ENCODE data around the gene C19orf81.
A peak's percentile ranks its signal among the peaks of the same experiment; 100 is the strongest.

The C19orf81 gene

GRCh38 chr19:50658441-50659317 lies 9.4 kb downstream of the C19orf81 start:
- peak; percentile 36 for DNase-seq (ENCODE audit: low spot score)

GRCh38 chr19:50659318-50660087 lies 10.3 kb downstream of the C19orf81 start:
- DNase-seq (ENCODE audit: low spot score) = no peak

DNA sequence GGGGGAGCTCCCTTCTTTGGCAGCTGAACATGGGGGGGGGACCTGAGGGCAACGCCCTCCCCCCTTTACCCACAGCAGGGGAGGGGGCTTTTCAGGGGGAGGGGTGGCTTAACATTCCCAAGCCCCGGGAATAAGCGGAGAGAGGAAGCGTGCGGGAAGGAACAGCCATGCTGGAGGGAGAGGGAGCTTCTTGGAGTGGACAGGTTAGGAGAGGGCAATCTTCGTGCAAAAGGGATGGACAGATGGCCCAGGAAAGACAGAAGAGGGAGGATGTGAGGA lies 10.8 kb downstream of the C19orf81 start:
- no peak for DNase-seq (ENCODE audit: low spot score)

DNA sequence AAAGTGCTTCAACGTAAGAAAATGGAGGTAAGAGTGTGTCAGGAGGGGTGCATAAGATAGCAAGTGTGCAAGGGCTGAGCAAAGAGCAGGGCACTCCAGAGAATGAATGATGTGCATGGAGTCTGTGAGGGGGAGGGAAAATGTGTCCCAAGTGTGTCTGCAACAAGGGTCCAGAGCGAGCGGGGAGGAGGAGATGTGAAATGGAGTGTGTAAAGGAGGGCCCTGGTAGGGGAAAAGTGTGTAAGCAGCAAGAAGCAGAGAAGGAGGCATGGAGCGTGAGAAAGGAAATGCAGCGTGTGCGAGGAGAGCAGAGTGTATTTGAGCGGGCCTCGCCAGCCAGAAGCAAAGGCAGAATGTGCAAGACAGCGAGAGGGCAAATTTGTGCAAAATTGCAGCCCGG lies 11.8 kb downstream of the C19orf81 start:
- DNase-seq (ENCODE audit: low spot score) = no peak

DNA sequence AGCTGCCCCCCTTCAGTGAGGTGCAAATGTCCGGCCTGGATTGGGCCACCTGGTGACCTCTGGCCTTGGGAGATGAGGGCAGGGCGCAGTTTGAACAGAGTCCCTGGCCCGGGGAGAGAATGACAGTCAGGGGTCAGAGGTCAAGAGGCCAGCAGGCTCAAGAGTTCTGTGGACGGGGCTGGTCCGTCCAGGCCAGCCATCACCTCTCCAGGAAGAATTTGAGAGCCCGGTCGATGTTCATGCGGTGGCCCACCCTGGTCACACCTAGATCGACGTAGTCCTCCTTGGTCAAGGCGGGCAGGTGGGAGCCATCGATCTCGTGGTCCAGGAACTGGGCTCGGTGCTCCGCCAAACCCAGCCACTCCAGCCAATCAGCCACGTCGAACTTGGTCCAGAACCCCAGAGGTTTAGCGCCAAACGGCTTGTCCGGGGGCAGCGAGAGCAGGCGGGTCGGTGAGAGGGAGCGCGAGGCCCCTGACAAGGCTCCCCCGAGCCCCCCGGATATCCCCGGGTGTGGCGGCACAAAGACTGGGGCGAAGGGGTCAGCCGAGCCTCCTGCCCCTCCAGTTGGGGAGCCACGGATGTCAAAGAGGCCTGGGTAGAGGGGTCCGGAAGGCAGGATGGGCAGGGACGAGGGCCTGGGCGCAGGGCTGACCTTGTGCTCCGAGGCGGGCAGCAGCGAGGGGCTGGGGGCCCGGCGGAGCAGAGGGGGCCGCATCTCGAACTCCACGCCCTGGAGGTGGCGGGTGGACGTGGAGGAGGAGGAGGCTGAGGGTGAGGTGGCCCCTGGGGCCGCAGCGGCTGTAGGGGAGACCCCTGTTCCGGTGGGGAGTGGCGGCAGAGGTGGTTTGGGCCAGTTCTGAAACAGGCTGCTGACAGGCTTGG lies 12.8 kb downstream of the C19orf81 start:
- DNase-seq (ENCODE audit: low spot score) = no peak

DNA sequence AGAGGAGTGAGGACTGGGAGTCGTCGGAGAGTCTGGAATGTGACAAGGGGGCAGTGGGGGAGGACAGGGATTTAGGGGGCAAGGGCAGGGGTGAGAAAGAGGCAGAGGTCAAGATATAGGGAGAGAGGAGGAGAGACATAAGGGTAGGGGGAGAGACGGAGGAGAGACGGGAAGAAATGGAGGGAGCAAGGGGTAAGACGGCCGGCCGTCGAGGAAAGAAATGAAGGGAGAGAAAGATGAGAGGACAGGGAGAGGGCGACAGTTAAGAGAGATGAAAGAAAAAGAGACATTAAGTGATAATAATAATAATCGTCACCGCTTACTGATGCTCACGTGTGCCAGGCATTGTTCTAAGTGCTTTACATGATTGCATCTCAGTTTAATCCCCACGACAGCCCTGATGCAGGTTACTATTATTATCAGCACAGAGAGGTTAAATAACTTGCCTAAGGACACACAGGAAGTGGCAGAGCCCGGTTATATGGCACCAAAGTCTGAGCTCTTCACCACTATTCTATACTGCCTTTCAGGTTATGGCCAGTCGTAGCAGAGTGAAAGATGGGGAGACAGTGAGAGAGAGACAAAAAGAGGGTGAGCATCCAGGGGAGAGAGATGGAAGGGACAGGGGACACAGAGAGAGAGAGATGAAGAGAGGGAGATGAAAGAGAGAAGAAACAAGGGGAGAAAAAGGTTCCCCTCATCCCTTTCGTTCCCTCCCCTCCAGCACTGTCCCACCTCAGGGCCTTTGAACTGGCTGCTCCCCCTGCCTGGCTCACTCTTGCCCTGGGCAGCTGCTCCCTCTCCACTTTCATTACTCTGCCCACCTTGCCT lies 13.6 kb downstream of the C19orf81 start:
- no peak for DNase-seq (ENCODE audit: low spot score)

- no peak for DNase-seq (ENCODE audit: low spot score)
Measured at GRCh38 chr19:50663482-50663790, 14.2 kb downstream of the C19orf81 start.

GRCh38 chr19:50664204-50664603 lies 15.0 kb downstream of the C19orf81 start:
- no peak for DNase-seq (ENCODE audit: low spot score)

DNA sequence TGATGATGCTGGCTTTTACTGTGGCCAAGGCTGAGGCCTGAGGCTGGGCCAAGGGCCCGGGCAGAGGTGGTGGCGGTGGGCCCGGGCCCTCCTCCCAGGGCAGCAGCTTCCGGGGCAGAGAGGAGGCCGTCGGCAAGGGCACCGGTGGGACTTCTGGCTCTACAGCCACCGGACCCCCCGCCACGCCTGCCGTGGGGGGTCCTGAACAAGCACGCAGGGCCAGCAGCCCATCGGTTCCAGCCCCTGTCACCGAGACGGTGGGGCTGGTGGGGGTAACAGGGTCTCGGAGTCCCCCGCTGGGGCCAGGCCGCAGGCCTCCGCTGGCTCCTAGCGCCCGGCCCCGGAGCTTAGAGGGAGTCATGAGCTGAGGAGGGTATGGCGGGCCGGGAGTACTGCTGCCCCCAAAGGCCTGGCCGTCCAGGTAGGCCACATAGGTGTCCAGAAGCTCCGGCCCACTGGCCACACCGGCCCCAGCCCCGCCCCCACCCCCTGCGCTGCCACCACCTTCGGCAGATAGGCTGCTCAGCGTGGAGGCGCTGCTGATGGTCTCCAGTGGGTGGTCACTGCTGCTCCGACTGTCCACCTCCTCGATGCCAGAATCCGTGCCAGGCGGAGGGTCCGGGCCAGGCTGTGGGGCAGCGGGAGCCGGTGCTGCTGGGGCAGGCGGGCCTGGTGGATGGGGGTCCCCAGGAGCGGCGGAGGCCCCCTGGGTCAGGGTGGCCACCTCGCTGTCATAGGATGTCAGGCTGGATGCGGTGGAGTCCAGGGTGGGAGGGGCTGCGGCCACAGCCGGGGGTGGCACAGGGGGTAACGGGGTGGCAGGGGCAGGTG lies 17.3 kb downstream of the C19orf81 start:
- DNase-seq (ENCODE audit: low spot score) = no peak

DNA sequence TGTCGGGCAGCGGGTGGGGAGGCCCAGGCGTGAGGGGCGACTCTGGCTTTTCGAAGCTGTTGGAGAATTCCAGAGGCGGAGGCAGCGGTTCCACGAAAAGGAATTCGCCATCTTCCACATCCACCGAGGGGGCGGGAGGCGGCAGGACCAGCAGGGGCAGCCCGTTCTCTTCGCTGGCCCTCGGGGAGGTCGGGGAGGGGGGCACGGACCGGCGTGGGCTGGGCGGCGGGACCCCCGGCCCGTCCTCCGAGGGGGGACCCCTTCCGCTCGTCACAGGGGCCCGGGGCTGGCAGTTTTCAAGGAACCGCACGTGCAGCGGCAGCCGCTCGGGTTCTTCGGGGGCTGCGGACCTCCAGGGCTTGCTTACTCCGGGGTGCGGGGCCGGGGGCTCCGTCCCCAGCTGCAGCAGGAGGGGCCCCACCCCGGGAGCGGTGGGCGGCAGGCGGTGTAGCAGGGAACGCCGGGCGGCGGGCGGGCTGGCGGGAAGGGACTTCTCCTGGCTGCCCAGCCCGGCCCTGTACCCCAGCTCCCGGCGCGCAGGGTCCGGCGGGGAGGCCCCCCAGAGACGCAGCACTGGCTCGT lies 18.0 kb downstream of the C19orf81 start:
- no peak for DNase-seq (ENCODE audit: low spot score)

DNA sequence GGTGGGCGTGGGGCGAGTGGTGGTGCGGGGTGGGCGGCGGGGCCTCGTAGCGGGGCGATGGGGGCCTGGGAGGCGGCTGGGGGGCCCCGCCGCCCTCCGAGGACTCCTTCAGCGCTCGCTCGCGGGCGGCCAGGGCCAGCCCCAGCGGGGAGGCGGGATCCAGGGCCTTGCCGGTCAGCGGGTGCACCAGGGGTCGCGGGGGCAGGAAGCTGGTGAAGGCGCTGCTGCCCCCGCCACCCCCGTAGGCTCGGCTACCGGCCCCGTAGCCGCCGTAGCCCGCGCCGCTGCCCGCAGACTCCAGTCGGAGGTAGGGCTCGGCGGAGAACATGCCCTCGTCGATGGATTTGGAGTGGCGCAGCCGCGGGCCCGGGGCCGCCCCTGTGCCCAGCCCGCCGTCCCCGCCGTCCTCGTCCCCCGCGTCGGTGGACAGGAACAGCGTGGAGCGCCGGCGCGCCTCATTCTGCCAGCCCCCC lies 18.6 kb downstream of the C19orf81 start:
- no peak for DNase-seq (ENCODE audit: low spot score)

DNA sequence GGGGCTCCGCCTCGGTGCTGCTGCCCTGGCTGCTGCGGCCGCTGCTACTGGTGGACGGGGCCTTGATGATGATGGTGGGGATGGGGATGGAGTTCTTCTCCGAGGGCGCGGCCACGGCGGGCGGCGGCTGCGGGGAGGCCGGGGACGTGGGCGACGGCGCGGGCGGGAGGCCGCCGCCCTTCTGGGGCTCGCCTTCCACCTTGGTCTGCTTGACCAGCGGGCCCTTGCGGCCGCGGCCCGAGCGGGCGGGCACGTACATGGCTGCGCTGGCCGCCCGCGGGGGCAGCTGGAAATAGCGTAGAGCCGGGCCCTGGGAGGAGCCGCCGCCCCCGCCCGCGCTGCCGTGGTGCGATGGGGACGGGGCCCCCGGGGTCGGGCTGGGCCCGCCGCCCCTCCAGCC lies 19.2 kb downstream of the C19orf81 start:
- no peak for DNase-seq (ENCODE audit: low spot score)

- DNase-seq (ENCODE audit: low spot score) = no peak
Measured at GRCh38 chr19:50668879-50669278, 19.6 kb downstream of the C19orf81 start.

- peak; percentile 21 for DNase-seq (ENCODE audit: low spot score)
Measured at GRCh38 chr19:50669302-50670101, 20.3 kb downstream of the C19orf81 start.

GRCh38 chr19:50670102-50670380 lies 20.8 kb downstream of the C19orf81 start:
- DNase-seq (ENCODE audit: low spot score) = no peak

DNA sequence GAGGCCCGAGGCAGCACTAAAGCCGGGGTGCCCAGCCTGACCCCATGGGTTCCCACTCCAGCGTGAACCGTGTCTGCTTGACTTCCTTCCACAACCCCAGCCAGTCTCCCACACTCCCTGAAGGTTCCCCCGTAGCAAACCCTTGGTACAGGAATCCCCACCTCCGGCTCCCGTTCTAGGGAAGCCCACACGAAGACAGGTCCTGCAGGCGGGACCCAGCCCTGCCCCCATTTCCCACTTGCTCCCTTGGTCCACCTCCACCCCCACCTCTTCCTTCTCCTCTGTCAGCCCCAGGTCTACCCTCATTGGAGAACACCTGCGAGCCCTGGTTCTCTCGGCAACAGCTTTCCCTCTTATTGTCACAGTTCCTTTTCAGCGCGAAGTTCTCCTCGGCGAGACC lies 23.9 kb downstream of the C19orf81 start:
- no peak for DNase-seq (ENCODE audit: low spot score)

- DNase-seq (ENCODE audit: low spot score) = no peak
Measured at GRCh38 chr19:50676625-50677197, 27.5 kb downstream of the C19orf81 start.

DNA sequence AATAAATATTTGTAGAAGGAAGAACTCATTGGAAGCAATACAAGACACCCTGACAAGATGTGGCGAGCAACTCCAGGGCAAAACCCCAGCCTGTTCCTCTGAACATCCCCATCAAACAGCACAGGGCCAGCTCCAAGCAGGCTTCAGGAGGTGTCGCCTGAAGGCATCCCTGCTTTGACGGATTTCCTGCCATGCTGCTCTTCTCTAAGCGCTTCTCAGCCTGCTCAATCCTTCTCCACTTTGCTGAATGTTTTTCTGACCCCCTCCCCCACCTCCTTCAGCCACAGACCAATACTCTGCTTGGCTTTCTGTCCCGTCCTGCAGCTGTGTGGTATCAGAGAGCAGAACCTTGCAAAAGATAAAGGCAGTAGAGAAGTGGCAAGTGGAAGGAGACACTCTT lies 28.4 kb downstream of the C19orf81 start:
- no peak for DNase-seq (ENCODE audit: low spot score)

DNA sequence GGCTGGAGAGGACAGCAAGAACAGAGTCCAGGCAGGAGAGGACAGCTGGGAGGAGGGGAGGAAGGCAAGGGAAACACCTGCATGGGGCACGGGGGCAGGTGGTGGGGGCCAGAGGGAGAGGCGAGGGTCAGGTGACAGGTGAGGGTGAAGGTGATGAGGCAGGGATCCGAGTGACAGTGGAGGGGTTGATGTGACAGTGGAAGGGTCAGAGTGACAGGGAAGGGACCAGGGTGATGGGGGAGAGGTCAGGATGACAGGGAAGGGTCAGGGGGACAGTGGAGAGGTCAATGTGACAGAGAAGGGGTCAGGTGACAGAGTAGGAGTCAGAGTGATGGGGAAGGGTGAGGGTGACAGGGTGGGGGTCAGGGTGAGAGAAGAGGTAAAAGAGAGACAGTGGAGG lies 29.1 kb downstream of the C19orf81 start:
- no peak for DNase-seq (ENCODE audit: low spot score)
